GM23338 (cell line): ENCODE results near the gene SLC4A9.

Experiments
- CREB1 ChIP-seq: fragments of 250-450 bp; sonication (Bioruptor Pico); IDR thresholded peaks from 2 replicates; pipeline ENCODE4 v1.5.0; 2020; ENCODE audit warnings: low read depth, mild to moderate bottlenecking, moderate library complexity
- EZH2phosphoT487 ChIP-seq: fragments of 200-600 bp; sonication (generic); IDR thresholded peaks from one replicate; pipeline ENCODE4 v1.8.1; 2018; ENCODE audit warnings: antibody characterized with exemption; ENCODE audit not compliant: unreplicated experiment
- JUNB ChIP-seq: IDR thresholded peaks from one replicate; pipeline ENCODE4 v1.6.1; 2016; ENCODE audit warnings: antibody characterized with exemption; ENCODE audit not compliant: unreplicated experiment
- REST ChIP-seq: IDR thresholded peaks from one replicate; pipeline ENCODE4 v1.6.1; 2018; ENCODE audit warnings: antibody characterized with exemption; ENCODE audit not compliant: unreplicated experiment
- TF ChIP-seq, protein P1 (sequence below): fragments of 250-450 bp; sonication (Bioruptor Pico); IDR thresholded peaks from 2 replicates; pipeline ENCODE4 v1.5.0; 2020; ENCODE audit warnings: mild to moderate bottlenecking, moderate library complexity
- TF ChIP-seq, protein P2 (sequence below), 2 experiments: fragments of 200-600 bp in 1 of 2; sonication (generic) in 1 of 2; conservative IDR thresholded peaks; 2 replicates each; pipeline versions ENCODE4 v1.5.1 to v1.6.1; 2016 to 2017; ENCODE audit warnings: antibody characterized with exemption in 2 of 2, low read depth in 2 of 2, mild to moderate bottlenecking in 2 of 2, moderate library complexity in 1 of 2

- TF ChIP-seq, protein P1, sequence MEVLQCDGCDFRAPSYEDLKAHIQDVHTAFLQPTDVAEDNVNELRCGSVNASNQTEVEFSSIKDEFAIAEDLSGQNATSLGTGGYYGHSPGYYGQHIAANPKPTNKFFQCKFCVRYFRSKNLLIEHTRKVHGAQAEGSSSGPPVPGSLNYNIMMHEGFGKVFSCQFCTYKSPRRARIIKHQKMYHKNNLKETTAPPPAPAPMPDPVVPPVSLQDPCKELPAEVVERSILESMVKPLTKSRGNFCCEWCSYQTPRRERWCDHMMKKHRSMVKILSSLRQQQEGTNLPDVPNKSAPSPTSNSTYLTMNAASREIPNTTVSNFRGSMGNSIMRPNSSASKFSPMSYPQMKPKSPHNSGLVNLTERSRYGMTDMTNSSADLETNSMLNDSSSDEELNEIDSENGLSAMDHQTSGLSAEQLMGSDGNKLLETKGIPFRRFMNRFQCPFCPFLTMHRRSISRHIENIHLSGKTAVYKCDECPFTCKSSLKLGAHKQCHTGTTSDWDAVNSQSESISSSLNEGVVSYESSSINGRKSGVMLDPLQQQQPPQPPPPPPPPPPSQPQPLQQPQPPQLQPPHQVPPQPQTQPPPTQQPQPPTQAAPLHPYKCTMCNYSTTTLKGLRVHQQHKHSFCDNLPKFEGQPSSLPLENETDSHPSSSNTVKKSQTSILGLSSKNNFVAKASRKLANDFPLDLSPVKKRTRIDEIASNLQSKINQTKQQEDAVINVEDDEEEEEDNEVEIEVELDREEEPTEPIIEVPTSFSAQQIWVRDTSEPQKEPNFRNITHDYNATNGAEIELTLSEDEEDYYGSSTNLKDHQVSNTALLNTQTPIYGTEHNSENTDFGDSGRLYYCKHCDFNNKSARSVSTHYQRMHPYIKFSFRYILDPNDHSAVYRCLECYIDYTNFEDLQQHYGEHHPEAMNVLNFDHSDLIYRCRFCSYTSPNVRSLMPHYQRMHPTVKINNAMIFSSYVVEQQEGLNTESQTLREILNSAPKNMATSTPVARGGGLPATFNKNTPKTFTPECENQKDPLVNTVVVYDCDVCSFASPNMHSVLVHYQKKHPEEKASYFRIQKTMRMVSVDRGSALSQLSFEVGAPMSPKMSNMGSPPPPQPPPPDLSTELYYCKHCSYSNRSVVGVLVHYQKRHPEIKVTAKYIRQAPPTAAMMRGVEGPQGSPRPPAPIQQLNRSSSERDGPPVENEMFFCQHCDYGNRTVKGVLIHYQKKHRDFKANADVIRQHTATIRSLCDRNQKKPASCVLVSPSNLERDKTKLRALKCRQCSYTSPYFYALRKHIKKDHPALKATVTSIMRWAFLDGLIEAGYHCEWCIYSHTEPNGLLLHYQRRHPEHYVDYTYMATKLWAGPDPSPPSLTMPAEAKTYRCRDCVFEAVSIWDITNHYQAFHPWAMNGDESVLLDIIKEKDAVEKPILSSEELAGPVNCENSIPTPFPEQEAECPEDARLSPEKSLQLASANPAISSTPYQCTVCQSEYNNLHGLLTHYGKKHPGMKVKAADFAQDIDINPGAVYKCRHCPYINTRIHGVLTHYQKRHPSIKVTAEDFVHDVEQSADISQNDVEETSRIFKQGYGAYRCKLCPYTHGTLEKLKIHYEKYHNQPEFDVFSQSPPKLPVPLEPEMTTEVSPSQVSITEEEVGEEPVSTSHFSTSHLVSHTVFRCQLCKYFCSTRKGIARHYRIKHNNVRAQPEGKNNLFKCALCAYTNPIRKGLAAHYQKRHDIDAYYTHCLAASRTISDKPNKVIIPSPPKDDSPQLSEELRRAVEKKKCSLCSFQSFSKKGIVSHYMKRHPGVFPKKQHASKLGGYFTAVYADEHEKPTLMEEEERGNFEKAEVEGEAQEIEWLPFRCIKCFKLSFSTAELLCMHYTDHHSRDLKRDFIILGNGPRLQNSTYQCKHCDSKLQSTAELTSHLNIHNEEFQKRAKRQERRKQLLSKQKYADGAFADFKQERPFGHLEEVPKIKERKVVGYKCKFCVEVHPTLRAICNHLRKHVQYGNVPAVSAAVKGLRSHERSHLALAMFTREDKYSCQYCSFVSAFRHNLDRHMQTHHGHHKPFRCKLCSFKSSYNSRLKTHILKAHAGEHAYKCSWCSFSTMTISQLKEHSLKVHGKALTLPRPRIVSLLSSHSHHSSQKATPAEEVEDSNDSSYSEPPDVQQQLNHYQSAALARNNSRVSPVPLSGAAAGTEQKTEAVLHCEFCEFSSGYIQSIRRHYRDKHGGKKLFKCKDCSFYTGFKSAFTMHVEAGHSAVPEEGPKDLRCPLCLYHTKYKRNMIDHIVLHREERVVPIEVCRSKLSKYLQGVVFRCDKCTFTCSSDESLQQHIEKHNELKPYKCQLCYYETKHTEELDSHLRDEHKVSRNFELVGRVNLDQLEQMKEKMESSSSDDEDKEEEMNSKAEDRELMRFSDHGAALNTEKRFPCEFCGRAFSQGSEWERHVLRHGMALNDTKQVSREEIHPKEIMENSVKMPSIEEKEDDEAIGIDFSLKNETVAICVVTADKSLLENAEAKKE (CRISPR knock-in tag), result no peak
- TF ChIP-seq, protein P2, sequence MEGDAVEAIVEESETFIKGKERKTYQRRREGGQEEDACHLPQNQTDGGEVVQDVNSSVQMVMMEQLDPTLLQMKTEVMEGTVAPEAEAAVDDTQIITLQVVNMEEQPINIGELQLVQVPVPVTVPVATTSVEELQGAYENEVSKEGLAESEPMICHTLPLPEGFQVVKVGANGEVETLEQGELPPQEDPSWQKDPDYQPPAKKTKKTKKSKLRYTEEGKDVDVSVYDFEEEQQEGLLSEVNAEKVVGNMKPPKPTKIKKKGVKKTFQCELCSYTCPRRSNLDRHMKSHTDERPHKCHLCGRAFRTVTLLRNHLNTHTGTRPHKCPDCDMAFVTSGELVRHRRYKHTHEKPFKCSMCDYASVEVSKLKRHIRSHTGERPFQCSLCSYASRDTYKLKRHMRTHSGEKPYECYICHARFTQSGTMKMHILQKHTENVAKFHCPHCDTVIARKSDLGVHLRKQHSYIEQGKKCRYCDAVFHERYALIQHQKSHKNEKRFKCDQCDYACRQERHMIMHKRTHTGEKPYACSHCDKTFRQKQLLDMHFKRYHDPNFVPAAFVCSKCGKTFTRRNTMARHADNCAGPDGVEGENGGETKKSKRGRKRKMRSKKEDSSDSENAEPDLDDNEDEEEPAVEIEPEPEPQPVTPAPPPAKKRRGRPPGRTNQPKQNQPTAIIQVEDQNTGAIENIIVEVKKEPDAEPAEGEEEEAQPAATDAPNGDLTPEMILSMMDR (conservative IDR thresholded peaks at IDR 0.05; ENCODE audit: low read depth in 2 of 2), result no peak
- no peak for TF ChIP-seq EZH2phosphoT487
- TF ChIP-seq REST, result no peak
- TF ChIP-seq CREB1, result no peak
- TF ChIP-seq JUNB, result no peak
Observed at GRCh38 chr5:140324617-140325241, 35.3 kb upstream of the SLC4A9 start.
